Transverse colon (tissue), 4 donors: ENCODE measurements around the gene NAA30. TPM values are rescaled to one million over a fixed set of nuclear protein-coding genes. Genes with fewer than 3 reads are reported as not detected.
"Not testable (repeated sequence)": the region's sequence is repeated elsewhere in the genome, so short reads cannot be mapped to it uniquely, and the experiment has no call there.

Experiments
- DNase-seq: peaks from one replicate; pipeline ENCODE4 v3.0.0-alpha.2; 2019
- H3K27ac ChIP-seq, 4 donors: fragments of 200-600 bp; sonication (generic); 2 replicates each; pipeline ENCODE4 v1.5.1; 2016 to 2018; ENCODE audit warnings: inconsistent platforms in 4 of 4
- H3K27me3 ChIP-seq: fragments of 200-600 bp; sonication (generic); 2 replicates; pipeline ENCODE4 v1.5.1; 2017; ENCODE audit warnings: inconsistent platforms
- H3K36me3 ChIP-seq, 4 donors: fragments of 200-600 bp; sonication (generic); 2 replicates each; pipeline ENCODE4 v1.5.1; 2017 to 2019; ENCODE audit warnings: inconsistent platforms in 4 of 4
- H3K4me1 ChIP-seq, 4 donors: fragments of 200-600 bp; sonication (generic); 2 replicates each; pipeline ENCODE4 v1.5.1; 2017 to 2020; ENCODE audit warnings: inconsistent platforms in 4 of 4
- H3K4me3 ChIP-seq, 4 donors: fragments of 200-600 bp; sonication (generic); 1 replicate in 1 of 4; 2 replicates in 3 of 4; pipeline versions ENCODE4 v1.5.1 to v1.6.1; 2017 to 2019; ENCODE audit warnings: inconsistent platforms in 4 of 4
- H3K9me3 ChIP-seq, 2 donors: fragments of 200-600 bp; sonication (generic); 2 replicates each; pipeline ENCODE4 v1.5.1; 2017 to 2019; ENCODE audit warnings: inconsistent platforms in 2 of 2
- EP300 ChIP-seq: sonication (generic); formaldehyde crosslinking; IDR thresholded peaks from one replicate; pipeline ENCODE4 v1.6.1; 2017; ENCODE audit warnings: antibody characterized with exemption, low read depth
- POLR2A ChIP-seq: fragments of 450-650 bp; IDR thresholded peaks from one replicate; pipeline ENCODE4 v1.6.1; 2016; ENCODE audit warnings: antibody characterized with exemption, mild to moderate bottlenecking, moderate library complexity
- POLR2AphosphoS5 ChIP-seq, 3 donors: sonication (generic); formaldehyde crosslinking; IDR thresholded peaks; one replicate each; pipeline ENCODE4 v1.6.1; 2016; ENCODE audit warnings: antibody characterized with exemption in 3 of 3
- WGBS, 2 donors: methylation state at CpG; one replicate each; pipeline ENCODE4 v1.1.5; 2018; ENCODE audit warnings: low coverage in 1 of 2; 5-methylcytosine and 5-hydroxymethylcytosine counted together
- in situ Hi-C, 4 donors: fragments of 200-750 bp; cut with MboI; loops; one replicate each; pipeline versions ENCODE4 v1.15.0 to v1.15.1; 2017; ENCODE audit warnings: low sequenced_read_pairs in 3 of 4, low pct_ligation_motif_present in 1 of 4, low pct_unique_long_range_greater_than_20kb in 1 of 4
- intact Hi-C: fragments of 100-400 bp; cut with DNase I; formaldehyde crosslinking; loops from one replicate; pipeline ENCODE4 v1.15.1; 2023; ENCODE audit warnings: low total_unique reads
- total RNA-seq, 4 donors: library from RNA; depleted of rRNA; stranded (reverse); fragments of >200 nt; gene quantifications; one replicate each; pipeline ENCODE4 v1.1.0, GENCODE V29; 2016
- TF ChIP-seq, protein P1 (sequence below), 5 experiments: fragments of 200-600 bp in 3 of 5; fragments of 450-650 bp in 2 of 5; sonication (generic) in 3 of 5; IDR thresholded peaks; 1 replicate in 2 of 5; 2 replicates in 3 of 5; pipeline ENCODE4 v1.5.1; 2016 to 2017; ENCODE audit warnings: antibody characterized with exemption in 5 of 5, inconsistent platforms in 3 of 5, mild to moderate bottlenecking in 2 of 5, moderate library complexity in 1 of 5

NAA30 gene
- total RNA-seq, 4 donors from 2014 or later = 4.4 to 16.5 (median 12.0) TPM

DNA sequence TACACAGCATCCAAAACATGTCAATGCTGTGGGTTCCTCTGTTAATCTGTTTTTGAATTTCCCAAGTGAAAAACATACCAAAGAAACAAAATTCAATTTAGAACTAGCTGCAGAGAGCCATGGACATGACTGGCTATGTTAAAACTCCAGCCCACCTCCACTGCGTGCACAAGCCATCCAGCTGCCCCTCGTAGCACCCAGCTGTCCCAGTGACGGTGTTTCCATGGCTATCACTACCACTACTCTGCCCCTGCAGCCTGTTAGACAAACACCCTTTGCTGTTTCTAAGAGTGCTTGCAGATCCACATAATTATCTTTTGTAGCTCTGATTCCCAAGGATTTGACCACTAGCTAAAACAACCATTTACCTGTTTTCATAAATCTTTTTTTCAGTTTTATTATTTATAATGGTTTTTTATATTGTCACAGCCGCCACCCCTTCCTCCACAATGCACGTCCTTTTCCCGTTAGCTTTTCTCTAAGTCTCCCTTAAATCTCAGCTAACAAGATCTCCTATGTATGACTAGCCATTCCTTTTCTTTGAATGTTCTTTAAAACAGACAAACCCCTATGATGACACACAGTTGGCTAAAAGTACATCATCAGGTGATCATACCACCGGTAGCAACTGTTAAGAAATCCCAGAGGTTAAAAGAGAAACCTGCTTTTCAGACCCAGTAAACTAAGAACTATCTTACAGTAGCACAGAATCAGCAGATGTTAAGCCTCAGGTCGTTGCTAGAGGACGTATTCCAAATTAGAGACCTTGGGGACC is 37.8 kb upstream of the NAA30 start:
- H3K36me3 ChIP-seq = no peaks in the 10 kb centered on the region
- in situ Hi-C loops = no loop called here
- TF ChIP-seq POLR2AphosphoS5 (IDR thresholded peaks at IDR 0.05) (no peak), EP300 (no peak), POLR2A (no peak)
- TF ChIP-seq, protein P1, sequence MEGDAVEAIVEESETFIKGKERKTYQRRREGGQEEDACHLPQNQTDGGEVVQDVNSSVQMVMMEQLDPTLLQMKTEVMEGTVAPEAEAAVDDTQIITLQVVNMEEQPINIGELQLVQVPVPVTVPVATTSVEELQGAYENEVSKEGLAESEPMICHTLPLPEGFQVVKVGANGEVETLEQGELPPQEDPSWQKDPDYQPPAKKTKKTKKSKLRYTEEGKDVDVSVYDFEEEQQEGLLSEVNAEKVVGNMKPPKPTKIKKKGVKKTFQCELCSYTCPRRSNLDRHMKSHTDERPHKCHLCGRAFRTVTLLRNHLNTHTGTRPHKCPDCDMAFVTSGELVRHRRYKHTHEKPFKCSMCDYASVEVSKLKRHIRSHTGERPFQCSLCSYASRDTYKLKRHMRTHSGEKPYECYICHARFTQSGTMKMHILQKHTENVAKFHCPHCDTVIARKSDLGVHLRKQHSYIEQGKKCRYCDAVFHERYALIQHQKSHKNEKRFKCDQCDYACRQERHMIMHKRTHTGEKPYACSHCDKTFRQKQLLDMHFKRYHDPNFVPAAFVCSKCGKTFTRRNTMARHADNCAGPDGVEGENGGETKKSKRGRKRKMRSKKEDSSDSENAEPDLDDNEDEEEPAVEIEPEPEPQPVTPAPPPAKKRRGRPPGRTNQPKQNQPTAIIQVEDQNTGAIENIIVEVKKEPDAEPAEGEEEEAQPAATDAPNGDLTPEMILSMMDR (IDR thresholded peaks at IDR 0.05) = no peak
- H3K4me3 ChIP-seq = no peak overlapping the region
- 44 to 55% methylated on average over 5 to 9 of the region's 9 CpGs for WGBS, 2 donors
- H3K9me3 ChIP-seq = no peaks in the 10 kb centered on the region
- no peak for DNase-seq
- H3K4me1 ChIP-seq = no peaks in the 10 kb centered on the region
- intact Hi-C loops = loop anchor here (5.0 kb wide), 1 partner anchor 590 kb away; no protein-coding TSS in a partner anchor
- no peaks in the 10 kb centered on the region for H3K27me3 ChIP-seq
- no peak overlapping the region for H3K27ac ChIP-seq

DNA sequence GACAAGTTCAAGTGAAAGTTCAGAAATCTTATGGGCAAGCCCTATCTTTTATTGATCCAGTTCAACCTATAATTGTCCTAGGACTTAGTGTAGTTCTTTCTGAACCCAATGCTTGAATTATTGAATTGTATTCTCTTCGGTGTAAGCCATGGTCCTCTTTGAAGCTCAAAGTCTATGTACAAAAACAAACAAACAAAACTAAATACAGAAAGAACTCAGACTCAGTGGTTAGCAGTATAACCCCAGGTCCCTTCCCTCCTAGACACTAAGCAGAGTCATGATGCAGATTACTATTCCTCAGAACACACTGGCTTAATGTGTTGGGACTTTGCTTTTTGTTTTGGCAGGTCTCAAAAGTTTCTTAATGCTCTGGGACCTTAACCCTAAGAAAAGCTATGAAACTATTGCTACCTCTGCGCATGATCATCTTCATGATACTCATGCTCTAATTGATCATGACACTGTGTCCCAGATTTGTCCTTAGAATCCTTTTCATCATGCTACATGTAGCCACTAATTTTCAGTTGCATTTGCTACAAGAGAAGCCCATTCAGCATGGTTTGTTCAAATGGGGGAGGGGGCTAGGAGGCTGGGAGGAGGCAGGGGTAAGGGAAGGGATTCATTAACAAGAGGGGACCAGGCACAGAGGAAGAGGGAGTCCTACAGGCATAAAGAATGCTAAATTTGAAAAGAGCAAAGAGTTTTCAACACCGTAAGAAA is 35.1 kb upstream of the NAA30 start:
- no peak for TF ChIP-seq POLR2A
- TF ChIP-seq EP300 = no peak
- no peak for TF ChIP-seq POLR2AphosphoS5 (IDR thresholded peaks at IDR 0.05)
- TF ChIP-seq, protein P1 (IDR thresholded peaks at IDR 0.05) = no peak
- H3K27me3 ChIP-seq = no peaks in the 10 kb centered on the region
- no peak overlapping the region for H3K4me3 ChIP-seq
- in situ Hi-C loops (no loop called here), intact Hi-C loops (no loop called here)
- no peaks in the 10 kb centered on the region for H3K36me3 ChIP-seq
- H3K9me3 ChIP-seq = no peaks in the 10 kb centered on the region
- no peaks in the 10 kb centered on the region for H3K4me1 ChIP-seq
- no peak overlapping the region for H3K27ac ChIP-seq
- DNase-seq = no peak
- WGBS, 2 donors = 54 to 71% methylated on average over 2 to 3 of the region's 3 CpGs

DNA sequence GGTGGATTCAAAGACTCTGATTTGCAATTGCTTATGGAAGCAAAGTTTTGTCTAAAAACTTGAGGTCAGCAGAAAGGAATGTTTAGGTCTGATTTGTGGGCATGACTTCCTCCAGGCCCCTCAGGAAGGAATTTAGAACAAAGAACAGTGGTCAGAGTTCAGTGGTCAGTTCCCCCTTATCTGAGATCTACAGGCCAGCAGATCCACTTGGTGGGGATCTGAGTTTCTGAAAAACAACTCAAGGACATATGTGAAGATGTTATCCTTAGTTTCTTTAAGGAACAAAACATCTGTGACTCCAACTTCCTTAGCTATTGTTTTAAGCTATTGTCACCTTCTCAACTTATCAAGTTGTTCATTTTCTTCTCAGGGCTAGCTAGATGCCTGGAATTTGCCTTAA is 28.0 kb upstream of the NAA30 start:
- intact Hi-C loops (loop anchor here (5.0 kb wide), 1 partner anchor 340 kb away; no protein-coding TSS in a partner anchor), in situ Hi-C loops (no loop called here)
- H3K27me3 ChIP-seq = no peaks in the 10 kb centered on the region
- H3K27ac ChIP-seq = no peak overlapping the region
- no peak for TF ChIP-seq EP300
- TF ChIP-seq POLR2AphosphoS5 (IDR thresholded peaks at IDR 0.05) = no peak
- TF ChIP-seq POLR2A = no peak
- no peaks in the 10 kb centered on the region for H3K4me1 ChIP-seq
- DNase-seq = no peak
- H3K36me3 ChIP-seq = no peaks in the 10 kb centered on the region
- H3K4me3 ChIP-seq = no peak overlapping the region
- no peaks in the 10 kb centered on the region for H3K9me3 ChIP-seq

DNA sequence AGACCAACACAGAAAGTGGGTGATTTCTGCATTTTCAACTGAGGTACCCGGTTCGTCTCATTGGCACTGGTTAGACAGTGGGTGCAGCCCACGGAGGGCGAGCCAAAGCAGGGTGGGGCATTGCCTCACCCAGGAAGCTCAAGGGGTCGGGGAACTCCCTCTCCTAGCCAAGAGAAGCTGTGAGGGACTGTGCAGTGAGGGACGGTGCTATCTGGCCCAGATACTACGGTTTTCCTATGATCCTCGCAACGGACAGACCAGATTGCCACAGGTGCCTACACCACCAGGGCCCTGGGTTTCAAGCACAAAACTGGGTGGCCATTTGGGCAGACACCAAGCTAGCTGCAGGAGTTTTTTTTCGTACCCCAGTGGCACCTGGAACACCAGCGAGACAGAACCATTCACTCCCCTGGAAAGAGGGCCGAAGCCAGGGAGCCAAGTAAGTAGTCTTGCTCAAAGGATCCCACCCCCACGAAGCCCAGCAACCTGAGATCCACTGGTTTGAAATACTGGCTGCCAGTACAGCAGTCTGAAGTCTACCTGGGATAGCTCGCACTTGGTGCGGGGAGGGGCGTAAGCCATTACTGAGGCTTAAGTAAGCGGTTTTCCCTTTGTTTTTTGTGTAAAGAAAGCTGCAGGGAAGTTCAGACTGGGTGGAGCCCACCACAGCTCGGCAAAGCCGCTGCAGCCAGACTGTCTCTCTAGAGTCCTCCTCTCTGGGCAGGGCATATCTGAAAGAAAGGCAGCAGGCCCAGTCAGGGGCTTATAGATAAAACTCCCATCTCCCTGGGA is 25.5 kb upstream of the NAA30 start:
- no peak for DNase-seq
- H3K9me3 ChIP-seq = no peaks in the 10 kb centered on the region
- no peaks in the 10 kb centered on the region for H3K36me3 ChIP-seq
- 72 to 90% methylated on average over 2 to 19 of the region's 19 CpGs for WGBS, 2 donors
- H3K27ac ChIP-seq = no peak overlapping the region
- intact Hi-C loops = loop anchor here (5.0 kb wide), 1 partner anchor 337 kb away; no protein-coding TSS in a partner anchor
- in situ Hi-C loops = no loop called here
- no peak overlapping the region for H3K4me3 ChIP-seq
- no peaks in the 10 kb centered on the region for H3K4me1 ChIP-seq
- TF ChIP-seq, protein P1 (IDR thresholded peaks at IDR 0.05) = no peak
- TF ChIP-seq POLR2A (no peak), EP300 (no peak), POLR2AphosphoS5 (IDR thresholded peaks at IDR 0.05) (no peak)
- H3K27me3 ChIP-seq = no peaks in the 10 kb centered on the region

DNA sequence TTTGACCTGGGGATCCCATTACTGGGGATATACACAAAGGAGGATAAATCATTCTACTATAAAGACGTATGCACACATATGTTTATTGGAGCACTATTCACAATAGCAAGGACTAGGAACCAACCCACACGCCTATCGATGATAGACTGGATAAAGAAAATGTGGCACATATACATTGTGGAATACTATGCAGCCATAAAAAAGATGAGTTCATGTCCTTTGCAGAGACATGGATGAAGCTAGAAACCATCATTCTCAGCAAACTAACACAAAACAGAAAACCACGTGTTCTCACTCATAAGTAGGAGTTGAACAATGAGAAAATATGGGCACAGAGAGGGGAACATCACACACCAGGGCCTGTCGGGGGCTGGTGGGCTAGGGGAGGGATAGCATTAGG is 20.2 kb upstream of the NAA30 start:
- intact Hi-C loops, H3K9me3 ChIP-seq, DNase-seq, H3K36me3 ChIP-seq, H3K27ac ChIP-seq, H3K27me3 ChIP-seq, H3K4me1 ChIP-seq, H3K4me3 ChIP-seq, in situ Hi-C loops: not testable (repeated sequence)
- 95 to 100% methylated on average over 1 to 5 of the region's 5 CpGs for WGBS, 2 donors
